Endothelial cell of umbilical vein (primary cell): ENCODE results near the gene TMC4.
A peak's percentile ranks its signal among the peaks of the same experiment; 100 is the strongest.

Experiments
- CTCF ChIP-seq, 2 donors: IDR thresholded peaks; 1 replicate in 1 of 2; 2 replicates in 1 of 2; pipeline ENCODE4 v1.5.1; 2011; ENCODE audit warnings: low read length in 2 of 2, mild to moderate bottlenecking in 2 of 2, moderate library complexity in 2 of 2, control low read depth in 1 of 2, inconsistent platforms in 1 of 2, low read depth in 1 of 2; ENCODE audit not compliant: insufficient read depth in 1 of 2; ENCODE audit errors: extremely low read depth in 1 of 2
- MAX ChIP-seq: IDR thresholded peaks from 2 replicates; pipeline ENCODE4 v1.6.1; 2011; ENCODE audit not compliant: insufficient read depth, insufficient read length
- POLR2A ChIP-seq: IDR thresholded peaks from 2 replicates; pipeline ENCODE4 v1.6.1; 2012; ENCODE audit warnings: low read depth, mild to moderate bottlenecking, control low read depth, low read length
- POLR2AphosphoS5 ChIP-seq: IDR thresholded peaks from 2 replicates; pipeline ENCODE4 v1.6.1; 2012; ENCODE audit warnings: low read depth, mild to moderate bottlenecking, control low read depth, low read length, moderate library complexity; ENCODE audit not compliant: insufficient read depth

- TF ChIP-seq CTCF (IDR thresholded peaks at IDR 0.05; ENCODE audit: extremely low read depth in 1 of 2, insufficient read depth in 1 of 2, low read depth in 1 of 2, low read length in 2 of 2) (peak; percentile 6 to 26), POLR2A (no peak), MAX (no peak), POLR2AphosphoS5 (peak; percentile 28)
These were observed 16.3 kb upstream of the TMC4 start, which contains the start of gene MBOAT7 for GRCh38 chr19:54189145-54189734.
